GM23338 (cell line): ENCODE data around the gene KLHL36. TPM values are rescaled to one million over a fixed set of nuclear protein-coding genes. Genes with fewer than 3 reads are reported as not detected.

Experiments used
- ATAC-seq: fragments of 200-7000 bp; cut with Tn5 transposase; 3 replicates; pipeline ENCODE4 v1.9.1; 2020
- DNase-seq: peaks from one replicate; pipeline ENCODE4 v3.0.0-alpha.2; 2015; ENCODE audit warnings: low spot score
- H2AFZ ChIP-seq: fragments of 200-600 bp; sonication (generic); 2 replicates; pipeline ENCODE4 v1.8.0; 2016; ENCODE audit warnings: antibody characterized with exemption, mild to moderate bottlenecking, moderate library complexity
- H3F3A ChIP-seq: fragments of 200-600 bp; sonication (generic); replicated peaks from 2 replicates; pipeline ENCODE4 v1.8.0; 2017; ENCODE audit warnings: antibody characterized with exemption, mixed run types, low read depth
- H3K27ac ChIP-seq: fragments of 200-600 bp; sonication (generic); 2 replicates; pipeline ENCODE4 v1.6.1; 2016; ENCODE audit warnings: low read depth
- H3K27me3 ChIP-seq: fragments of 200-600 bp; sonication (generic); 2 replicates; pipeline ENCODE4 v1.8.0; 2016; ENCODE audit warnings: mild to moderate bottlenecking, mixed run types, moderate library complexity; ENCODE audit not compliant: insufficient read depth
- H3K36me3 ChIP-seq: fragments of 200-600 bp; sonication (generic); 2 replicates; pipeline ENCODE4 v1.8.0; 2016; ENCODE audit warnings: mild to moderate bottlenecking; ENCODE audit not compliant: insufficient read depth
- H3K4me1 ChIP-seq: fragments of 200-600 bp; sonication (generic); 2 replicates; pipeline ENCODE4 v1.8.0; 2016; ENCODE audit warnings: mild to moderate bottlenecking, moderate library complexity; ENCODE audit not compliant: insufficient read depth
- H3K4me2 ChIP-seq: fragments of 200-600 bp; sonication (generic); 2 replicates; pipeline ENCODE4 v1.7.1; 2017; ENCODE audit warnings: mixed run types
- H3K4me3 ChIP-seq: fragments of 200-600 bp; sonication (generic); 2 replicates; pipeline ENCODE4 v1.6.1; 2016; ENCODE audit warnings: mixed run types
- H3K79me2 ChIP-seq: fragments of 200-600 bp; sonication (generic); replicated peaks from 2 replicates; pipeline ENCODE4 v1.8.0; 2017; ENCODE audit warnings: mild to moderate bottlenecking; ENCODE audit not compliant: insufficient read depth
- H3K9me2 ChIP-seq: fragments of 200-600 bp; sonication (generic); 2 replicates; pipeline ENCODE4 v1.8.0; 2017; ENCODE audit not compliant: insufficient read depth
- H4K20me1 ChIP-seq: fragments of 200-600 bp; sonication (generic); replicated peaks from 2 replicates; pipeline ENCODE4 v1.8.0; 2017; ENCODE audit warnings: mild to moderate bottlenecking; ENCODE audit not compliant: insufficient read depth
- H3K27ac Mint-ChIP-seq: 2 replicates; pipeline ENCODE4 v1.8.0; 2020; ENCODE audit warnings: inconsistent platforms, mild to moderate bottlenecking, moderate library complexity, mixed read lengths
- H3K27me3 Mint-ChIP-seq: 3 replicates; pipeline ENCODE4 v1.8.0; 2022; ENCODE audit warnings: low read depth, mild to moderate bottlenecking, moderate library complexity, mixed read lengths, inconsistent platforms; ENCODE audit not compliant: insufficient read depth, poor library complexity
- H3K36me3 Mint-ChIP-seq: 3 replicates; pipeline ENCODE4 v1.8.0; 2021; ENCODE audit warnings: low read depth, mild to moderate bottlenecking, inconsistent platforms, moderate library complexity, mixed read lengths
- H3K4me1 Mint-ChIP-seq: 3 replicates; pipeline ENCODE4 v1.8.0; 2020; ENCODE audit warnings: mild to moderate bottlenecking, inconsistent platforms, mixed read lengths
- H3K4me3 Mint-ChIP-seq: 3 replicates; pipeline ENCODE4 v1.8.0; 2021; ENCODE audit warnings: moderate library complexity, mild to moderate bottlenecking, inconsistent platforms, mixed read lengths
- H3K9me3 Mint-ChIP-seq: 3 replicates; pipeline ENCODE4 v1.8.0; 2020; ENCODE audit warnings: moderate library complexity, mild to moderate bottlenecking, inconsistent platforms, mixed read lengths
- JUNB ChIP-seq: IDR thresholded peaks from one replicate; pipeline ENCODE4 v1.6.1; 2016; ENCODE audit warnings: antibody characterized with exemption; ENCODE audit not compliant: unreplicated experiment
- POLR2AphosphoS5 ChIP-seq: IDR thresholded peaks from 2 replicates; pipeline ENCODE4 v1.6.1; 2016; ENCODE audit warnings: antibody characterized with exemption, low read depth
- REST ChIP-seq: IDR thresholded peaks from one replicate; pipeline ENCODE4 v1.6.1; 2018; ENCODE audit warnings: antibody characterized with exemption; ENCODE audit not compliant: unreplicated experiment
- polyA plus RNA-seq: library from polyadenylated mRNA; unstranded; fragments of >200 nt; fragmentation: Nextera tagmentation; extraction: Ambion mirVana; gene quantifications from 2 replicates; pipeline ENCODE4 v1.2.1, GENCODE V29; 2016
- total RNA-seq: library from RNA; depleted of rRNA; stranded (reverse); fragments of >200 nt; shearing (Covaris generic); gene quantifications from 2 replicates; pipeline ENCODE4 v1.2.3, GENCODE V29; 2014
- TF ChIP-seq, protein P1 (sequence below): fragments of 250-450 bp; sonication (Bioruptor Pico); IDR thresholded peaks from 2 replicates; pipeline ENCODE4 v1.5.0; 2020; ENCODE audit warnings: mild to moderate bottlenecking, moderate library complexity

The KLHL36 gene
- total and polyA plus RNA-seq, 2 experiments from 2014 or later: 13.4 to 70.4 TPM

DNA sequence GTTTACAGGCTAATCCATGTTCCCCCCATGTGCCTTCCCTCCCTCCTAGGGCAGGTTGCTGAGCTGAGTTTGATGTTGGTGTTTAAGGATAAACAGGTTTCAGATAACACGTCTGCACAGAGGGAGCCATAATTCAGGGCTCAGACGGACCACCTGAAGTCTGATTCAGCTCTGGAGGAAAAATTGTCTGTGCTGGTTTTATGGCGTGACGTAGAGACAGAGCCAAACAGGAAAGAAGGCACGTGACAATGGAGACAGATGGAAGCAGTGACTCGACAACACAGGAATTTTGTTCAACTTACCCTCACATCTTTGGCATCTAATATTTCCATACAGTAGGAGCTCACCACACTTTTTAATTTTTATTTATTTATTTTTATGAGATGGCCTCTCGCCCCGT, 40.8 kb downstream of the KLHL36 start:
- no peak for DNase-seq
- TF ChIP-seq, protein P1, sequence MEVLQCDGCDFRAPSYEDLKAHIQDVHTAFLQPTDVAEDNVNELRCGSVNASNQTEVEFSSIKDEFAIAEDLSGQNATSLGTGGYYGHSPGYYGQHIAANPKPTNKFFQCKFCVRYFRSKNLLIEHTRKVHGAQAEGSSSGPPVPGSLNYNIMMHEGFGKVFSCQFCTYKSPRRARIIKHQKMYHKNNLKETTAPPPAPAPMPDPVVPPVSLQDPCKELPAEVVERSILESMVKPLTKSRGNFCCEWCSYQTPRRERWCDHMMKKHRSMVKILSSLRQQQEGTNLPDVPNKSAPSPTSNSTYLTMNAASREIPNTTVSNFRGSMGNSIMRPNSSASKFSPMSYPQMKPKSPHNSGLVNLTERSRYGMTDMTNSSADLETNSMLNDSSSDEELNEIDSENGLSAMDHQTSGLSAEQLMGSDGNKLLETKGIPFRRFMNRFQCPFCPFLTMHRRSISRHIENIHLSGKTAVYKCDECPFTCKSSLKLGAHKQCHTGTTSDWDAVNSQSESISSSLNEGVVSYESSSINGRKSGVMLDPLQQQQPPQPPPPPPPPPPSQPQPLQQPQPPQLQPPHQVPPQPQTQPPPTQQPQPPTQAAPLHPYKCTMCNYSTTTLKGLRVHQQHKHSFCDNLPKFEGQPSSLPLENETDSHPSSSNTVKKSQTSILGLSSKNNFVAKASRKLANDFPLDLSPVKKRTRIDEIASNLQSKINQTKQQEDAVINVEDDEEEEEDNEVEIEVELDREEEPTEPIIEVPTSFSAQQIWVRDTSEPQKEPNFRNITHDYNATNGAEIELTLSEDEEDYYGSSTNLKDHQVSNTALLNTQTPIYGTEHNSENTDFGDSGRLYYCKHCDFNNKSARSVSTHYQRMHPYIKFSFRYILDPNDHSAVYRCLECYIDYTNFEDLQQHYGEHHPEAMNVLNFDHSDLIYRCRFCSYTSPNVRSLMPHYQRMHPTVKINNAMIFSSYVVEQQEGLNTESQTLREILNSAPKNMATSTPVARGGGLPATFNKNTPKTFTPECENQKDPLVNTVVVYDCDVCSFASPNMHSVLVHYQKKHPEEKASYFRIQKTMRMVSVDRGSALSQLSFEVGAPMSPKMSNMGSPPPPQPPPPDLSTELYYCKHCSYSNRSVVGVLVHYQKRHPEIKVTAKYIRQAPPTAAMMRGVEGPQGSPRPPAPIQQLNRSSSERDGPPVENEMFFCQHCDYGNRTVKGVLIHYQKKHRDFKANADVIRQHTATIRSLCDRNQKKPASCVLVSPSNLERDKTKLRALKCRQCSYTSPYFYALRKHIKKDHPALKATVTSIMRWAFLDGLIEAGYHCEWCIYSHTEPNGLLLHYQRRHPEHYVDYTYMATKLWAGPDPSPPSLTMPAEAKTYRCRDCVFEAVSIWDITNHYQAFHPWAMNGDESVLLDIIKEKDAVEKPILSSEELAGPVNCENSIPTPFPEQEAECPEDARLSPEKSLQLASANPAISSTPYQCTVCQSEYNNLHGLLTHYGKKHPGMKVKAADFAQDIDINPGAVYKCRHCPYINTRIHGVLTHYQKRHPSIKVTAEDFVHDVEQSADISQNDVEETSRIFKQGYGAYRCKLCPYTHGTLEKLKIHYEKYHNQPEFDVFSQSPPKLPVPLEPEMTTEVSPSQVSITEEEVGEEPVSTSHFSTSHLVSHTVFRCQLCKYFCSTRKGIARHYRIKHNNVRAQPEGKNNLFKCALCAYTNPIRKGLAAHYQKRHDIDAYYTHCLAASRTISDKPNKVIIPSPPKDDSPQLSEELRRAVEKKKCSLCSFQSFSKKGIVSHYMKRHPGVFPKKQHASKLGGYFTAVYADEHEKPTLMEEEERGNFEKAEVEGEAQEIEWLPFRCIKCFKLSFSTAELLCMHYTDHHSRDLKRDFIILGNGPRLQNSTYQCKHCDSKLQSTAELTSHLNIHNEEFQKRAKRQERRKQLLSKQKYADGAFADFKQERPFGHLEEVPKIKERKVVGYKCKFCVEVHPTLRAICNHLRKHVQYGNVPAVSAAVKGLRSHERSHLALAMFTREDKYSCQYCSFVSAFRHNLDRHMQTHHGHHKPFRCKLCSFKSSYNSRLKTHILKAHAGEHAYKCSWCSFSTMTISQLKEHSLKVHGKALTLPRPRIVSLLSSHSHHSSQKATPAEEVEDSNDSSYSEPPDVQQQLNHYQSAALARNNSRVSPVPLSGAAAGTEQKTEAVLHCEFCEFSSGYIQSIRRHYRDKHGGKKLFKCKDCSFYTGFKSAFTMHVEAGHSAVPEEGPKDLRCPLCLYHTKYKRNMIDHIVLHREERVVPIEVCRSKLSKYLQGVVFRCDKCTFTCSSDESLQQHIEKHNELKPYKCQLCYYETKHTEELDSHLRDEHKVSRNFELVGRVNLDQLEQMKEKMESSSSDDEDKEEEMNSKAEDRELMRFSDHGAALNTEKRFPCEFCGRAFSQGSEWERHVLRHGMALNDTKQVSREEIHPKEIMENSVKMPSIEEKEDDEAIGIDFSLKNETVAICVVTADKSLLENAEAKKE (CRISPR knock-in tag): no peak
- TF ChIP-seq POLR2AphosphoS5 (no peak), REST (no peak), JUNB (no peak)
- Histone ChIP-seq H3K36me3 (0 out of 2 replicates have a peak, but pooled peaks cover 3% of the 10 kb centered on the region), H3F3A (0 out of 2 replicates have a peak, but pooled peaks cover 5% of the 10 kb centered on the region), H3K79me2 (no peaks in the 10 kb centered on the region), H3K27me3 (no peaks in the 10 kb centered on the region), H3K4me2 (no peak overlapping the region), H4K20me1 (no peaks in the 10 kb centered on the region), H3K27ac (no peak overlapping the region), H3K9me2 (no peaks in the 10 kb centered on the region), H3K4me3 (no peak overlapping the region), H2AFZ (no peak overlapping the region), H3K4me1 (no peaks in the 10 kb centered on the region)
- no peak overlapping the region for H3K4me3 Mint-ChIP-seq
- peaks cover 5% of the 10 kb centered on the region for H3K27me3 Mint-ChIP-seq
- H3K27ac Mint-ChIP-seq: no peak overlapping the region
- peaks cover 11% of the 10 kb centered on the region for H3K9me3 Mint-ChIP-seq
- no peaks in the 10 kb centered on the region for H3K36me3 Mint-ChIP-seq
- peaks cover 12% of the 10 kb centered on the region for H3K4me1 Mint-ChIP-seq
- ATAC-seq: no peak
